Parathyroid adenoma (tissue), 2 donors: ENCODE measurements around the gene APIP.

Source experiments
- H2AFZ ChIP-seq: fragments of 300-600 bp; sonication (generic); one replicate; pipeline ENCODE4 v1.7.0; 2017; ENCODE audit warnings: antibody characterized with exemption, mild to moderate bottlenecking
- H3K27ac ChIP-seq: fragments of 300-600 bp; sonication (generic); one replicate; pipeline ENCODE4 v1.7.0; 2017
- H3K27me3 ChIP-seq: fragments of 300-600 bp; sonication (generic); one replicate; pipeline ENCODE4 v1.7.0; 2017; ENCODE audit warnings: low read length; ENCODE audit not compliant: control insufficient read depth, insufficient read depth
- H3K36me3 ChIP-seq: fragments of 300-600 bp; sonication (generic); one replicate; pipeline ENCODE4 v1.7.0; 2017; ENCODE audit warnings: low read length; ENCODE audit not compliant: control insufficient read depth, insufficient read depth
- H3K4me1 ChIP-seq: fragments of 300-600 bp; sonication (generic); one replicate; pipeline ENCODE4 v1.7.0; 2017; ENCODE audit warnings: control low read depth
- H3K4me2 ChIP-seq: fragments of 300-600 bp; sonication (generic); one replicate; pipeline ENCODE4 v1.7.0; 2017; ENCODE audit warnings: low read length
- H3K4me3 ChIP-seq: fragments of 300-600 bp; sonication (generic); one replicate; pipeline ENCODE4 v1.7.0; 2017; ENCODE audit warnings: low read depth, low read length
- H3K79me2 ChIP-seq: fragments of 300-600 bp; sonication (generic); one replicate; pipeline ENCODE4 v1.7.0; 2017; ENCODE audit warnings: control low read depth
- H3K9ac ChIP-seq: fragments of 300-600 bp; sonication (generic); one replicate; pipeline ENCODE4 v1.7.0; 2017; ENCODE audit warnings: mild to moderate bottlenecking
- H3K9me3 ChIP-seq: fragments of 300-600 bp; sonication (generic); one replicate; pipeline ENCODE4 v1.7.0; 2017; ENCODE audit warnings: low read length; ENCODE audit not compliant: control insufficient read depth
- CTCF ChIP-seq: fragments of 300-600 bp; sonication (generic); IDR thresholded peaks from one replicate; pipeline ENCODE4 v1.7.0; 2017; ENCODE audit warnings: antibody characterized with exemption, mild to moderate bottlenecking
- donor health status: primary hyperparathyroidism.

The APIP gene

GRCh38 chr11:34953955-34954354 lies 37.8 kb upstream of the APIP start:
- Histone ChIP-seq H3K4me1 (no peaks in the 10 kb centered on the region), H3K36me3 (no peaks in the 10 kb centered on the region), H3K27ac (no peak overlapping the region), H3K4me2 (no peak overlapping the region), H3K79me2 (peaks cover 6% of the 10 kb centered on the region), H3K9me3 (no peaks in the 10 kb centered on the region), H2AFZ (no peak overlapping the region), H3K9ac (no peak overlapping the region), H3K4me3 (no peak overlapping the region), H3K27me3 (no peaks in the 10 kb centered on the region)
- no peak for TF ChIP-seq CTCF

- Histone ChIP-seq H2AFZ (no peak overlapping the region), H3K27ac (no peak overlapping the region), H3K36me3 (no peaks in the 10 kb centered on the region), H3K4me1 (no peaks in the 10 kb centered on the region), H3K9me3 (no peaks in the 10 kb centered on the region), H3K27me3 (no peaks in the 10 kb centered on the region), H3K79me2 (peaks cover 3% of the 10 kb centered on the region), H3K4me3 (no peak overlapping the region), H3K4me2 (no peak overlapping the region), H3K9ac (no peak overlapping the region)
- no peak for TF ChIP-seq CTCF
Measured at GRCh38 chr11:34948696-34949095, 32.5 kb upstream of the APIP start.

GRCh38 chr11:34944692-34945091 lies 28.5 kb upstream of the APIP start:
- Histone ChIP-seq H3K9ac (no peak overlapping the region), H2AFZ (no peak overlapping the region), H3K9me3 (no peaks in the 10 kb centered on the region), H3K4me2 (no peak overlapping the region), H3K27me3 (no peaks in the 10 kb centered on the region), H3K27ac (no peak overlapping the region), H3K79me2 (no peaks in the 10 kb centered on the region), H3K4me3 (no peak overlapping the region), H3K4me1 (no peaks in the 10 kb centered on the region), H3K36me3 (no peaks in the 10 kb centered on the region)
- no peak for TF ChIP-seq CTCF

GRCh38 chr11:34941688-34942087 lies 25.5 kb upstream of the APIP start:
- H3K4me3 ChIP-seq, result no peak overlapping the region
- H3K4me2 ChIP-seq, result no peak overlapping the region
- H3K27ac ChIP-seq, result no peak overlapping the region
- no peaks in the 10 kb centered on the region for H3K9me3 ChIP-seq
- no peaks in the 10 kb centered on the region for H3K79me2 ChIP-seq
- no peak overlapping the region for H3K9ac ChIP-seq
- H3K27me3 ChIP-seq, result no peaks in the 10 kb centered on the region
- H2AFZ ChIP-seq, result no peak overlapping the region
- no peak for TF ChIP-seq CTCF
- H3K36me3 ChIP-seq, result no peaks in the 10 kb centered on the region
- H3K4me1 ChIP-seq, result no peaks in the 10 kb centered on the region

GRCh38 chr11:34940026-34940677 lies 24.0 kb upstream of the APIP start:
- Histone ChIP-seq H3K79me2 (peaks cover 3% of the 10 kb centered on the region), H3K9me3 (no peaks in the 10 kb centered on the region), H3K4me1 (no peaks in the 10 kb centered on the region), H3K36me3 (no peaks in the 10 kb centered on the region), H3K27me3 (no peaks in the 10 kb centered on the region), H3K4me2 (no peak overlapping the region), H3K27ac (no peak overlapping the region), H3K4me3 (no peak overlapping the region), H3K9ac (no peak overlapping the region), H2AFZ (no peak overlapping the region)
- no peak for TF ChIP-seq CTCF
